Peyer's patch (tissue), 4 donors: ENCODE data around the gene MYT1. TPM values are rescaled to one million over a fixed set of nuclear protein-coding genes. Genes with fewer than 3 reads are reported as not detected.

ENCODE experiments used
- DNase-seq, 3 donors: peaks; one replicate each; pipeline ENCODE4 v3.0.0-alpha.2; 2017 to 2019
- H3K27ac ChIP-seq, 4 donors: fragments of 200-600 bp; sonication (generic); one replicate each; pipeline ENCODE4 v1.5.1; 2016 to 2019
- H3K27me3 ChIP-seq, 2 donors: fragments of 200-600 bp; sonication (generic); one replicate each; pipeline ENCODE4 v1.5.1; 2019
- H3K36me3 ChIP-seq, 3 donors: fragments of 200-600 bp; sonication (generic); one replicate each; pipeline ENCODE4 v1.5.1; 2016 to 2019
- H3K4me1 ChIP-seq, 4 donors: fragments of 200-600 bp; sonication (generic); one replicate each; pipeline ENCODE4 v1.5.1; 2016 to 2019
- H3K4me3 ChIP-seq, 4 donors: fragments of 200-600 bp; sonication (generic); 1 replicate in 3 of 4; 2 replicates in 1 of 4; pipeline ENCODE4 v1.5.1; 2016 to 2019; ENCODE audit warnings: mild to moderate bottlenecking in 1 of 4
- H3K9me3 ChIP-seq, 4 donors: fragments of 200-600 bp; sonication (generic); one replicate each; pipeline ENCODE4 v1.5.1; 2016 to 2019; ENCODE audit warnings: mild to moderate bottlenecking in 1 of 4
- POLR2A ChIP-seq, 2 donors: fragments of 450-650 bp; IDR thresholded peaks; one replicate each; pipeline ENCODE4 v1.5.1; 2017; ENCODE audit warnings: antibody characterized with exemption in 2 of 2, mild to moderate bottlenecking in 2 of 2, moderate library complexity in 2 of 2
- total RNA-seq, 4 donors: library from RNA; depleted of rRNA; stranded (reverse); fragments of >200 nt; gene quantifications; one replicate each; pipeline ENCODE4 v1.1.0, GENCODE V29; 2016
- TF ChIP-seq, protein P1 (sequence below), 6 experiments: fragments of 450-650 bp in 4 of 6; fragments of 200-600 bp in 2 of 6; sonication (generic) in 1 of 6; IDR thresholded peaks; one replicate each; pipeline ENCODE4 v1.5.1; 2017 to 2019; ENCODE audit warnings: antibody characterized with exemption in 6 of 6, mild to moderate bottlenecking in 3 of 6, moderate library complexity in 1 of 6

MYT1 gene
- total RNA-seq, 4 donors from 2014 or later = 0.18 to 0.83 TPM; not detected in 2

DNA sequence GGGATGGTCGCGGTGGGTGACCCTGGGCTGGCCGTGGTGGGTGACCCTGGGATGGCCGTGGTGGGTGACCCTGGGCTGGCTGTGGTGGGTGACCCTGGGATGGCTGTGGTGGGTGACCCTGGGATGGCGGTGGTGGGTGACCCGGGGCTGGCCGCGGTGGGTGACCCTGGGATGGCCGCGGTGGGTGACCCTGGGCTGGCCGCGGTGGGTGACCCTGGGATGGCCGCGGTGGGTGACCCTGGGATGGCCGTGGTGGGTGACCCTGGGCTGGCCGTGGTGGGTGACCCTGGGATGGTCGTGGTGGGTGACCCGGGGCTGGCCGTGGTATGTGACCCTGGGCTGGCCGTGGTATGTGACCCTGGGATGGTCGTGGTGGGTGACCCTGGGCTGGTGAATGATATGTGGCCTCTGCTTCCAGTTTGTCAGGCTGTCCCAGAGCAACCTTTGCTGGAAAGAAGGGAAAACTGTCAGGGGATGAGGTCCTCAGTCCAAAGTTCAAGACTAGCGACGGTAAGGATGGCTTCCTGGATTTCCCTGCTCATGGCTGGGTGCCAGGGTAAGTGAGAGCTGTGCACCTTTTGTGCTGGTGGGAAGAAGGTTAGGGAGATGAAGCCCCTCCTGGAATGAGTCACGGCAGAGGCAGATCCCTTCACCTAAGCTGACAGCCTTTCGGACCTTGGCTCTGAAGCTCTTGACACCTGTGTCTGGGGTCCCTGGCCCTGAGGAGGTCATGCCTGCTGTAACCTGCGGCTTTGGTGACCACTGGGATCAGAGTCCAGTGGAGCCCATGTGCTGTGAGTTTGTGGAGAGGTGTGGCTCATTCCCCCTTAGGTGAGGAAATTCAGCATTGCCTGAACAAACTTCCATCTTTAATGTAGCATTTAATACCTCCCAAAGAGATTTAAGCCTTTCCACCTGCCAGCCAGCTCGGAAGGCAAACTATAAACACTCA, 72.2 kb downstream of the MYT1 start:
- DNase-seq = peak in 1 of 3 donors; percentile 24
- no peaks in the 10 kb centered on the region for H3K36me3 ChIP-seq
- no peaks in the 10 kb centered on the region for H3K4me1 ChIP-seq
- H3K27ac ChIP-seq = no peak overlapping the region
- no peaks in the 10 kb centered on the region for H3K27me3 ChIP-seq
- no peaks in the 10 kb centered on the region for H3K9me3 ChIP-seq
- no peak overlapping the region for H3K4me3 ChIP-seq
- TF ChIP-seq, protein P1, sequence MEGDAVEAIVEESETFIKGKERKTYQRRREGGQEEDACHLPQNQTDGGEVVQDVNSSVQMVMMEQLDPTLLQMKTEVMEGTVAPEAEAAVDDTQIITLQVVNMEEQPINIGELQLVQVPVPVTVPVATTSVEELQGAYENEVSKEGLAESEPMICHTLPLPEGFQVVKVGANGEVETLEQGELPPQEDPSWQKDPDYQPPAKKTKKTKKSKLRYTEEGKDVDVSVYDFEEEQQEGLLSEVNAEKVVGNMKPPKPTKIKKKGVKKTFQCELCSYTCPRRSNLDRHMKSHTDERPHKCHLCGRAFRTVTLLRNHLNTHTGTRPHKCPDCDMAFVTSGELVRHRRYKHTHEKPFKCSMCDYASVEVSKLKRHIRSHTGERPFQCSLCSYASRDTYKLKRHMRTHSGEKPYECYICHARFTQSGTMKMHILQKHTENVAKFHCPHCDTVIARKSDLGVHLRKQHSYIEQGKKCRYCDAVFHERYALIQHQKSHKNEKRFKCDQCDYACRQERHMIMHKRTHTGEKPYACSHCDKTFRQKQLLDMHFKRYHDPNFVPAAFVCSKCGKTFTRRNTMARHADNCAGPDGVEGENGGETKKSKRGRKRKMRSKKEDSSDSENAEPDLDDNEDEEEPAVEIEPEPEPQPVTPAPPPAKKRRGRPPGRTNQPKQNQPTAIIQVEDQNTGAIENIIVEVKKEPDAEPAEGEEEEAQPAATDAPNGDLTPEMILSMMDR (IDR thresholded peaks at IDR 0.05) = no peak
- no peak for TF ChIP-seq POLR2A (IDR thresholded peaks at IDR 0.05)

DNA sequence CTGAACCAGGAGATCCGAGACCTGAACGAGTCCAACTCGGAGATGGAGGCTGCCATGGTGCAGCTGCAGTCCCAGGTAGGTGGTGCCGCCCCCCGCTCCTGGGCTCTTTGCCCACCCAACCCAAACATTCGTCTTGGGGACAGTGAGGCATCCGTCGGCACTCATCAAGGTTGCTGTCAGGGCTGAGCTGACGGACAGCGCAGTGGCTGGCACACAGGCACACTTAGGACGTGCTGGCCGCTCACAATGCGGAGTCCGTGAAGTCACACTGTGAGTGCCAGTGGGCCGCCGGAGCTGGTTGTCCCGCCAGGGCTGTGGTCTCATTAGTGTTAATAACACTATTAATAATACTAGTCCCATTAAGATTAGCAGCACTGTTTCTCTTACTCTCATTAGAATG, 73.1 kb downstream of the MYT1 start:
- no peak overlapping the region for H3K27ac ChIP-seq
- H3K36me3 ChIP-seq = no peaks in the 10 kb centered on the region
- no peaks in the 10 kb centered on the region for H3K9me3 ChIP-seq
- TF ChIP-seq POLR2A (IDR thresholded peaks at IDR 0.05) = no peak
- TF ChIP-seq, protein P1 (IDR thresholded peaks at IDR 0.05) = no peak
- H3K27me3 ChIP-seq = no peaks in the 10 kb centered on the region
- no peak overlapping the region for H3K4me3 ChIP-seq
- DNase-seq = no peak
- H3K4me1 ChIP-seq = no peaks in the 10 kb centered on the region

DNA sequence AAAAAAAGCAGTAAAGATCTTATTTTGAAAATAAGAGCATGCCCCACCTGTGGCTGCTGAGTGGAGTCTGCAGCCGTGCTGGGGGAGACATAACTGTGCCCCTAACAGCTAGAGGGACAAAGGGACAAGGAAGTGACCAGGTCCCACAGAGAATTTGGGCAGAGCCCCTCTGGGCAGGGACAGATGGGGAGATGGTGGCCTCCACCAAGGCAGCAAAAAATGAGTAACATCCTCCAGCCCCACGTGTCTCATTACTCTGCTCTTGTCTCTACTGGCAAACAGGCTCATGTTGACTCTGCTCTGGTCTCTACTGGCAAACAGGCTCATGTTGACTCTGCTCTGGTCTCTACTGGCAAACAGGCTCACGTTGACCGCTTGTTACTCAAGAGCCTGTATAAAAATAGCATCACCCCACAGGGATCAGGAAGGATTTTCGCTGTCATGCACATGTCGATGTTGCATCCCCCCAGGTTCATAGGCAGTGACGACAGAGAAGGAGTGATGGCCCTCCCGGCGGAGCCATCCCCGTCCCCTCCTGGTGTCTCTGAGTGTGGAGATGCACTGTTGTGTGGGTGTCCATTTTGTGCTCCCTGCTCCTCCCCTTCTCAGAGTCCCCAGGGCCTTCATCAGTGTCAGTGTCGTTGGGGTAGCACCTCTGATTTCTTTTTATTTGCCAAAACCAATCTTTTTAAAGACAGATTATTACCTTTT, 74.0 kb downstream of the MYT1 start:
- H3K4me3 ChIP-seq = no peak overlapping the region
- H3K36me3 ChIP-seq = no peaks in the 10 kb centered on the region
- H3K9me3 ChIP-seq = no peaks in the 10 kb centered on the region
- TF ChIP-seq, protein P1 (IDR thresholded peaks at IDR 0.05) = no peak
- no peak for TF ChIP-seq POLR2A (IDR thresholded peaks at IDR 0.05)
- no peaks in the 10 kb centered on the region for H3K27me3 ChIP-seq
- H3K27ac ChIP-seq = no peak overlapping the region
- no peak for DNase-seq
- no peaks in the 10 kb centered on the region for H3K4me1 ChIP-seq

- TF ChIP-seq POLR2A (IDR thresholded peaks at IDR 0.05) = no peak
- TF ChIP-seq, protein P1 (IDR thresholded peaks at IDR 0.05) = no peak
- H3K4me1 ChIP-seq = no peaks in the 10 kb centered on the region
- no peaks in the 10 kb centered on the region for H3K27me3 ChIP-seq
- no peaks in the 10 kb centered on the region for H3K9me3 ChIP-seq
- no peak overlapping the region for H3K4me3 ChIP-seq
- no peak overlapping the region for H3K27ac ChIP-seq
- no peaks in the 10 kb centered on the region for H3K36me3 ChIP-seq
- DNase-seq = peak in 1 of 3 donors; percentile 36
Measured at GRCh38 chr20:64238851-64239387, 74.7 kb downstream of the MYT1 start.

GRCh38 chr20:64239449-64240242, 75.4 kb downstream of the MYT1 start:
- H3K36me3 ChIP-seq = no peaks in the 10 kb centered on the region
- peak in 2 of 3 donors; percentile 27 to 39 for DNase-seq
- no peak overlapping the region for H3K4me3 ChIP-seq
- H3K27me3 ChIP-seq = no peaks in the 10 kb centered on the region
- TF ChIP-seq, protein P1 (IDR thresholded peaks at IDR 0.05) = no peak
- no peak for TF ChIP-seq POLR2A (IDR thresholded peaks at IDR 0.05)
- no peaks in the 10 kb centered on the region for H3K4me1 ChIP-seq
- no peaks in the 10 kb centered on the region for H3K9me3 ChIP-seq
- no peak overlapping the region for H3K27ac ChIP-seq
